Stimulated activated CD4-positive, alpha-beta T cell treated with anti-CD3 and anti-CD28 coated beads, Interleukin-4, amount 100 ng/mL, for 4 hours (primary cell): ENCODE results near the gene PAK3.

Experiments
- DNase-seq, 2 experiments: peaks; one replicate each; pipeline ENCODE4 v3.0.0-alpha.2; 2020

PAK3 gene

DNA sequence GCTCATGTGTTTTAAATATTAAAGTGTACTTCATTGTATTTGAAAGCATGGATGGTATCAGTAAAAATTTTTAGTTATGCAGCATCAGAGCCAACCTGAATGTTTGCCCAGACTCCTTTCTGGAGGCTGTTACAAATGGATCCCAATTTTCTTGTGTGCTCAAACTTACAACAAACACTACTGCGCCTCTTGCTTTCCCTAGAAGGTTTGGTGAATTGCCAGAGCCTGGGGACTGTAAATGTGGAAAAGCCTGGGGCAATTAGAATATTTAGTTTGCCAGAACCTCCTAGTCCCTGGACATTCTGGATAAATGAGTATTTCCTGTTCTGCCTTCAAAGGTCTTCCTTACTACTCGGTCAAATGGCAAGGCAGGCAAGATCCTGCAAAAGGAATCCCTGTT, 169.5 kb downstream of the PAK3 start:
- DNase-seq, result no peak

DNA sequence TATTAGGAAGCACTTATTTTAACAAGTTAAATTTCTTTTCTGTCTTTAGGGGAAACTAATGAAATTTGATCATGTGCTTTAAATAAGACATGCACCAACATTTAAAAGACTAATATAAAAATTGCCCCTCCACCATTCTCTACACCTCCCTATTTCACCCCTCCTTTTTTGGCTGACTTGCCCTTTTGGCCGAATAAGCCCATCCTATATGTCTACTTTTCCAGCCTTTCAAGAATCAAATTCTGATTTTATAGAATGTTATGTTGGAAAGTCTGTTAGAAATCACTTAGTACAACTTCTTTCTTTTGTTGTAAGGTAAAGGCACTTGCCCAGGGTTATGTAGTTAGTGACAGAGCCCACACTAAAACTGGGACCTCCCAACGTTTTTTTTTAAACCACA, 172.5 kb downstream of the PAK3 start:
- no peak for DNase-seq

DNA sequence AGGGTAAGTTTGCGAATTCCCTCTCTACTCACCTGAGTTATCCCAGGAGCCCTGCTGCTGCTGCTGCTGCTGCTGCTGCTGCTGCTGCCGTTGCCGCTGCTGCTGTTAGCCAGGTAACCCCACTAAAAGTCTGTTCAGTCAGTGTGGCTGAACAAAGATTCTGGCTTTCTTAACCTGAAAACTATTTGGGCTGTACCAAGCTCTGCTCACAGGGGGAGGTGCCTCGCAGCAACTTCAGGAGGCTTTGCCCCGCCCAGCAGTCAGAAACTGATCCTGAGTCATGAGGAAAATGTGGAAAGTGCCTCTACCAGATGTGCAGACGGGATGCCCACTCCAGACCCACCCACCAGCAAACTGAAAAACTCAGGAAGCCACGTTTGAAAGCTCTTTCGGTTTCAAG, 174.3 kb downstream of the PAK3 start, which contains the start of gene CAPN6:
Gene CAPN6 (minus strand): TSS at position 145 of the 400 bp plus-strand sequence. CDS start 6,547 bp downstream, outside the sequence.
- DNase-seq, result no peak
